ENCODE data around the gene FBXL7.

GRCh38 chr5:15679161-15679560 lies 179.2 kb downstream of the FBXL7 start:
- no peak for TF ChIP-seq CTCF (conservative IDR thresholded peaks at IDR 0.05; ENCODE audit: low read length)
- TF ChIP-seq EZH2phosphoT487 (IDR thresholded peaks at IDR 0.05; ENCODE audit: borderline replicate concordance, low read depth, low read length), result no peak
